Measurements from ENCODE around the gene ADGRB3.

DNA sequence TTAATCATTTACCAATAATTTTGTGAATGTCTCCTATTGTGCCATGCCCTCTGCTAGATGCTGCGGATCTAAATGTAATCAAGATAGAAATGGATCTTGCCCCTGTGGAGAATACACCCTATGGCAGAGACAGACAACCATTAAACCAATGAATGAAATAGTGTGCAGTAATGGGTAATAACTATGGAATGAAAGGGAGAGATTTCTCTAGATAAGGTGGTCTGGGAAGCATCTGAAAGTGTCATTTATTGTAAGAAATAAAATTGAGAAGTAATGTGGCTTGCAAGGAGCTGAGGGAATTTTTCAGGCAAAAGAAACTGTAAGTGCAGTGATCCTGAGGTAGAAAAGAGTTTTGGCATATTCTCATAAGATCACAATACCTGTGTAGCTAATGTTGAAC lies 731.7 kb downstream of the ADGRB3 start:
- TF ChIP-seq RAD21 (IDR thresholded peaks at IDR 0.05): no peak
- TF ChIP-seq, protein P1, sequence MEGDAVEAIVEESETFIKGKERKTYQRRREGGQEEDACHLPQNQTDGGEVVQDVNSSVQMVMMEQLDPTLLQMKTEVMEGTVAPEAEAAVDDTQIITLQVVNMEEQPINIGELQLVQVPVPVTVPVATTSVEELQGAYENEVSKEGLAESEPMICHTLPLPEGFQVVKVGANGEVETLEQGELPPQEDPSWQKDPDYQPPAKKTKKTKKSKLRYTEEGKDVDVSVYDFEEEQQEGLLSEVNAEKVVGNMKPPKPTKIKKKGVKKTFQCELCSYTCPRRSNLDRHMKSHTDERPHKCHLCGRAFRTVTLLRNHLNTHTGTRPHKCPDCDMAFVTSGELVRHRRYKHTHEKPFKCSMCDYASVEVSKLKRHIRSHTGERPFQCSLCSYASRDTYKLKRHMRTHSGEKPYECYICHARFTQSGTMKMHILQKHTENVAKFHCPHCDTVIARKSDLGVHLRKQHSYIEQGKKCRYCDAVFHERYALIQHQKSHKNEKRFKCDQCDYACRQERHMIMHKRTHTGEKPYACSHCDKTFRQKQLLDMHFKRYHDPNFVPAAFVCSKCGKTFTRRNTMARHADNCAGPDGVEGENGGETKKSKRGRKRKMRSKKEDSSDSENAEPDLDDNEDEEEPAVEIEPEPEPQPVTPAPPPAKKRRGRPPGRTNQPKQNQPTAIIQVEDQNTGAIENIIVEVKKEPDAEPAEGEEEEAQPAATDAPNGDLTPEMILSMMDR (IDR thresholded peaks at IDR 0.05; ENCODE audit: low read depth, low read length, missing input control): no peak
- TF ChIP-seq, protein P2, sequence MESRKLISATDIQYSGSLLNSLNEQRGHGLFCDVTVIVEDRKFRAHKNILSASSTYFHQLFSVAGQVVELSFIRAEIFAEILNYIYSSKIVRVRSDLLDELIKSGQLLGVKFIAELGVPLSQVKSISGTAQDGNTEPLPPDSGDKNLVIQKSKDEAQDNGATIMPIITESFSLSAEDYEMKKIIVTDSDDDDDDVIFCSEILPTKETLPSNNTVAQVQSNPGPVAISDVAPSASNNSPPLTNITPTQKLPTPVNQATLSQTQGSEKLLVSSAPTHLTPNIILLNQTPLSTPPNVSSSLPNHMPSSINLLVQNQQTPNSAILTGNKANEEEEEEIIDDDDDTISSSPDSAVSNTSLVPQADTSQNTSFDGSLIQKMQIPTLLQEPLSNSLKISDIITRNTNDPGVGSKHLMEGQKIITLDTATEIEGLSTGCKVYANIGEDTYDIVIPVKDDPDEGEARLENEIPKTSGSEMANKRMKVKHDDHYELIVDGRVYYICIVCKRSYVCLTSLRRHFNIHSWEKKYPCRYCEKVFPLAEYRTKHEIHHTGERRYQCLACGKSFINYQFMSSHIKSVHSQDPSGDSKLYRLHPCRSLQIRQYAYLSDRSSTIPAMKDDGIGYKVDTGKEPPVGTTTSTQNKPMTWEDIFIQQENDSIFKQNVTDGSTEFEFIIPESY (IDR thresholded peaks at IDR 0.05): no peak
- TF ChIP-seq JUND (IDR thresholded peaks at IDR 0.05): no peak
- TF ChIP-seq YY1 (IDR thresholded peaks at IDR 0.05): no peak
- no peak for TF ChIP-seq GABPA (IDR thresholded peaks at IDR 0.05 in 1 of 2, conservative IDR thresholded peaks at IDR 0.05 in 1 of 2)
- TF ChIP-seq FOXA1 (IDR thresholded peaks at IDR 0.05): no peak
- TF ChIP-seq, protein P3, sequence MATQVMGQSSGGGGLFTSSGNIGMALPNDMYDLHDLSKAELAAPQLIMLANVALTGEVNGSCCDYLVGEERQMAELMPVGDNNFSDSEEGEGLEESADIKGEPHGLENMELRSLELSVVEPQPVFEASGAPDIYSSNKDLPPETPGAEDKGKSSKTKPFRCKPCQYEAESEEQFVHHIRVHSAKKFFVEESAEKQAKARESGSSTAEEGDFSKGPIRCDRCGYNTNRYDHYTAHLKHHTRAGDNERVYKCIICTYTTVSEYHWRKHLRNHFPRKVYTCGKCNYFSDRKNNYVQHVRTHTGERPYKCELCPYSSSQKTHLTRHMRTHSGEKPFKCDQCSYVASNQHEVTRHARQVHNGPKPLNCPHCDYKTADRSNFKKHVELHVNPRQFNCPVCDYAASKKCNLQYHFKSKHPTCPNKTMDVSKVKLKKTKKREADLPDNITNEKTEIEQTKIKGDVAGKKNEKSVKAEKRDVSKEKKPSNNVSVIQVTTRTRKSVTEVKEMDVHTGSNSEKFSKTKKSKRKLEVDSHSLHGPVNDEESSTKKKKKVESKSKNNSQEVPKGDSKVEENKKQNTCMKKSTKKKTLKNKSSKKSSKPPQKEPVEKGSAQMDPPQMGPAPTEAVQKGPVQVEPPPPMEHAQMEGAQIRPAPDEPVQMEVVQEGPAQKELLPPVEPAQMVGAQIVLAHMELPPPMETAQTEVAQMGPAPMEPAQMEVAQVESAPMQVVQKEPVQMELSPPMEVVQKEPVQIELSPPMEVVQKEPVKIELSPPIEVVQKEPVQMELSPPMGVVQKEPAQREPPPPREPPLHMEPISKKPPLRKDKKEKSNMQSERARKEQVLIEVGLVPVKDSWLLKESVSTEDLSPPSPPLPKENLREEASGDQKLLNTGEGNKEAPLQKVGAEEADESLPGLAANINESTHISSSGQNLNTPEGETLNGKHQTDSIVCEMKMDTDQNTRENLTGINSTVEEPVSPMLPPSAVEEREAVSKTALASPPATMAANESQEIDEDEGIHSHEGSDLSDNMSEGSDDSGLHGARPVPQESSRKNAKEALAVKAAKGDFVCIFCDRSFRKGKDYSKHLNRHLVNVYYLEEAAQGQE (IDR thresholded peaks at IDR 0.05): no peak
- no peak for TF ChIP-seq TAF1 (conservative IDR thresholded peaks at IDR 0.05)
- no peak for TF ChIP-seq SP1 (IDR thresholded peaks at IDR 0.05)
